GM03348 (cell line): Measurements from ENCODE around the gene ZNF287.

ENCODE experiments used
- DNase-seq: peaks from one replicate; pipeline ENCODE4 v3.0.0; 2012; ENCODE audit warnings: low spot score

ZNF287 gene

GRCh38 chr17:16516594-16517051, 52.4 kb downstream of the ZNF287 start:
- DNase-seq, result peak; percentile 79

GRCh38 chr17:16515933-16516332, 53.1 kb downstream of the ZNF287 start:
- DNase-seq, result no peak

- no peak for DNase-seq
These were observed 55.1 kb downstream of the ZNF287 start for GRCh38 chr17:16513873-16514272.

- DNase-seq, result no peak
These were observed 57.0 kb downstream of the ZNF287 start for GRCh38 chr17:16512011-16512410.

GRCh38 chr17:16511593-16511992, 57.4 kb downstream of the ZNF287 start:
- DNase-seq, result no peak

- DNase-seq, result no peak
These were observed 61.0 kb downstream of the ZNF287 start for GRCh38 chr17:16507918-16508533.

GRCh38 chr17:16506188-16506587, 62.8 kb downstream of the ZNF287 start:
- DNase-seq, result no peak

GRCh38 chr17:16504984-16505383, 64.0 kb downstream of the ZNF287 start:
- no peak for DNase-seq
